GM13977 (cell line): Measurements from ENCODE around the gene ST13.
"Not testable (repeated sequence)": the region's sequence is repeated elsewhere in the genome, so short reads cannot be mapped to it uniquely, and the experiment has no call there.

Experiments used
- DNase-seq: peaks from one replicate; pipeline ENCODE4 v3.0.0; 2012; ENCODE audit warnings: low spot score
- in situ Hi-C: fragments of 300-500 bp; cut with MboI; formaldehyde crosslinking; loops from one replicate; pipeline ENCODE4 v1.12.0; 2022; ENCODE audit warnings: low sequenced_read_pairs, low pct_unique_long_range_greater_than_20kb, mixed read lengths, inconsistent platforms; ENCODE audit not compliant: unreplicated experiment
- TF ChIP-seq, protein P1 (sequence below): IDR thresholded peaks from 2 replicates; pipeline ENCODE4 v1.5.1; 2012; ENCODE audit warnings: mild to moderate bottlenecking, control low read depth; ENCODE audit not compliant: insufficient read depth; ENCODE audit errors: extremely low read depth, missing control alignments

Gene ST13

DNA sequence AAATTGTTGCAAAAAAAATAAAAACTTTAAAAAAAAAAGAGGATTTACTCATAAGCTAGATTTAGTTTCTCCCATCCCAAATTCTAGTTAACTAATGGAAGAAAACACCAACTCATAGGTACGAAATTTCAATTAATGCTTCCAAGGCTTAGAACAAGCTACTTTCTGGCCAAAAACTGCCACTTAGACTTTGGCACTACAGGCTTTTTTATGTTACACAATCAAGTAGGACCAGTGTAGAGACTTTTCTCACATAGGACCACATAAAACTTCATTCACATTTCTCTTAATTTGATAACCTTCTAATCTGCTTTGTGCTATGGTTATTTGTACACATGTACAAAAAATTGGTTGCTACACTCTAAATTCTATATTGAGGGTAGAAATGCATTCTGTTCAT lies 3.1 kb downstream of the ST13 start:
- in situ Hi-C loops, result no loop called here
- no peak for DNase-seq
- TF ChIP-seq, protein P1, sequence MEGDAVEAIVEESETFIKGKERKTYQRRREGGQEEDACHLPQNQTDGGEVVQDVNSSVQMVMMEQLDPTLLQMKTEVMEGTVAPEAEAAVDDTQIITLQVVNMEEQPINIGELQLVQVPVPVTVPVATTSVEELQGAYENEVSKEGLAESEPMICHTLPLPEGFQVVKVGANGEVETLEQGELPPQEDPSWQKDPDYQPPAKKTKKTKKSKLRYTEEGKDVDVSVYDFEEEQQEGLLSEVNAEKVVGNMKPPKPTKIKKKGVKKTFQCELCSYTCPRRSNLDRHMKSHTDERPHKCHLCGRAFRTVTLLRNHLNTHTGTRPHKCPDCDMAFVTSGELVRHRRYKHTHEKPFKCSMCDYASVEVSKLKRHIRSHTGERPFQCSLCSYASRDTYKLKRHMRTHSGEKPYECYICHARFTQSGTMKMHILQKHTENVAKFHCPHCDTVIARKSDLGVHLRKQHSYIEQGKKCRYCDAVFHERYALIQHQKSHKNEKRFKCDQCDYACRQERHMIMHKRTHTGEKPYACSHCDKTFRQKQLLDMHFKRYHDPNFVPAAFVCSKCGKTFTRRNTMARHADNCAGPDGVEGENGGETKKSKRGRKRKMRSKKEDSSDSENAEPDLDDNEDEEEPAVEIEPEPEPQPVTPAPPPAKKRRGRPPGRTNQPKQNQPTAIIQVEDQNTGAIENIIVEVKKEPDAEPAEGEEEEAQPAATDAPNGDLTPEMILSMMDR, result no peak

- DNase-seq, in situ Hi-C loops: not testable (repeated sequence)
Observed at GRCh38 chr22:40845816-40846215, 10.6 kb downstream of the ST13 start.

GRCh38 chr22:40844951-40845350 lies 11.5 kb downstream of the ST13 start:
- in situ Hi-C loops, result no loop called here
- TF ChIP-seq, protein P1, result no peak
- DNase-seq, result no peak

DNA sequence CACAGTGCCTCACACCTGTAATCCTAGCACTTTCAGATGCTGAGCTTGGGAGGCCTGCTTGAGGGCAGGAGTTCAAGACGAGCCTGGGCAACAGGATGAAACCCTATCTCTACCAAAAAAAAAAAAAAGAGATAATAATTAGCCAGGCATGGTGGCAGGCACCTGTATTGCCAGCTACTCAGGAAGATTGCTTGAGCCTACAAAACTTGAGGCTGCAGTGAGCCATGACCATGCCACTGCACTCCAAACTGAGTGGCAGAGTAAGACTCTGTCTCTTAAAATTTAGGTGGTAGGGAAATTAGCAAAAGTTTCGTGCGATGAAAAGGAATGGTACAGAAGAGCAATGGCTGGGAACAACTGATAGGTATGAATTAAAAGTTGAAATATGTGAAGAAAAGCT lies 18.0 kb downstream of the ST13 start:
- in situ Hi-C loops, result no loop called here
- no peak for DNase-seq
- TF ChIP-seq, protein P1, result no peak

DNA sequence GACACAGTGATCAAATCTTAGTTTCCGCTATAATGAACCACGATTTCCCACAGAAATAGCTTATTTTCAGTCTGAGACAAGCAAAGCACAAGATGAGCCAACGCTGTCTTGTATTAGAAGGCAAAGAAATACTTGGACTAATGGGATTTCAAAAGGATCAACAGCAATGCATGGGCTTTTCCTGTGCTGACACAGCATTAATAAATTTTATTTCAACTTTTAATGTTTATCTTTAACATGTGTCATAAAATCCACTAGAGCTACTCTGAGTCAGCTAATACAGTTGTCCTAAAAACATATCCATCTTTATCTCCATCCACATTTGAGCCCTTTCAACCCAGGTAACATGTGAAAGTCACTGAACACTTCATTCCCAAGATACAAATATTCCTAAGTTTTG lies 21.8 kb downstream of the ST13 start:
- TF ChIP-seq, protein P1, result no peak
- in situ Hi-C loops, result no loop called here
- no peak for DNase-seq

GRCh38 chr22:40829131-40829530 lies 27.3 kb downstream of the ST13 start:
- TF ChIP-seq, protein P1, result no peak
- no peak for DNase-seq
- in situ Hi-C loops, result no loop called here

GRCh38 chr22:40826984-40827741 lies 29.3 kb downstream of the ST13 start:
- in situ Hi-C loops, result no loop called here
- TF ChIP-seq, protein P1, result no peak
- DNase-seq, result no peak

GRCh38 chr22:40826292-40826691 lies 30.1 kb downstream of the ST13 start:
- in situ Hi-C loops, DNase-seq: not testable (repeated sequence)
